H1 (cell line): ENCODE results near the gene STK36. TPM values are rescaled to one million over a fixed set of nuclear protein-coding genes. Genes with fewer than 3 reads are reported as not detected.

Experiments used
- BRCA1 ChIP-seq: IDR thresholded peaks from 2 replicates; pipeline ENCODE4 v1.6.1; 2012; ENCODE audit warnings: low read depth, low read length, improper control_type of control experiment
- CHD7 ChIP-seq: fragments of 300-600 bp; sonication (generic); IDR thresholded peaks from 2 replicates; pipeline ENCODE4 v1.7.1; 2012; ENCODE audit warnings: low read length, moderate library complexity, mild to moderate bottlenecking, inconsistent platforms; ENCODE audit not compliant: insufficient replicate concordance
- CTBP2 ChIP-seq: IDR thresholded peaks from 2 replicates; pipeline ENCODE4 v1.7.0; 2011; ENCODE audit warnings: borderline replicate concordance, mild to moderate bottlenecking, moderate library complexity, mixed read lengths, low read length; ENCODE audit not compliant: insufficient read depth, insufficient read length
- FOSL1 ChIP-seq: IDR thresholded peaks from 2 replicates; pipeline ENCODE4 v1.6.1; 2011; ENCODE audit warnings: mild to moderate bottlenecking, low read depth, low read length, moderate library complexity; ENCODE audit not compliant: insufficient read depth
- JUND ChIP-seq: IDR thresholded peaks from 2 replicates; pipeline ENCODE4 v1.6.1; 2011; ENCODE audit warnings: mild to moderate bottlenecking, improper control_type of control experiment, low read length
- POU5F1 ChIP-seq: IDR thresholded peaks from 2 replicates; pipeline ENCODE4 v1.6.1; 2011; ENCODE audit warnings: low read depth, mild to moderate bottlenecking, low read length, moderate library complexity
- SIX5 ChIP-seq: IDR thresholded peaks from 2 replicates; pipeline ENCODE4 v1.6.1; 2011; ENCODE audit warnings: mild to moderate bottlenecking, low read depth, low read length
- polyA plus RNA-seq, 7 experiments: library from polyadenylated mRNA; depleted of rRNA in 3 of 7; stranded (reverse) in 5 of 7; unstranded in 2 of 7; fragments of >200 nt in 5 of 7; fragments of 200-250 nt in 2 of 7; gene quantifications; 1 replicate in 5 of 7; 2 replicates in 1 of 7; 4 replicates in 1 of 7; pipeline versions ENCODE4 v1.2.1 to v1.2.3, GENCODE V29; 2011 to 2013; ENCODE audit warnings: missing spikeins in 2 of 7, mixed read lengths in 2 of 7
- total RNA-seq: library from RNA; stranded (reverse); fragmentation: NEBNext Ultra II Directional; extraction: Animal tissue kit (Norgen Biotek cat#: 25700); gene quantifications from 2 replicates; pipeline ENCODE4 v1.2.1, GENCODE V29; 2021
- TF ChIP-seq, protein P1 (sequence below), 3 experiments: IDR thresholded peaks; 1 replicate in 2 of 3; 2 replicates in 1 of 3; pipeline versions ENCODE4 v1.5.1 to v1.6.1; 2011; ENCODE audit warnings: low read length in 3 of 3, mild to moderate bottlenecking in 3 of 3, inconsistent platforms in 2 of 3, low read depth in 1 of 3, moderate library complexity in 1 of 3; ENCODE audit not compliant: insufficient read depth in 1 of 3; ENCODE audit errors: control extremely low read depth in 1 of 3

The STK36 gene
- total and polyA plus RNA-seq, 2 of the 8 experiments (the other 6 are each of a cell fraction or from before 2014, with no cell fraction given) = 41.4 to 57.6 TPM

GRCh38 chr2:218694405-218695145 lies 22.7 kb downstream of the STK36 start (continued):
- TF ChIP-seq CHD7 (no peak), CTBP2 (no peak), JUND (no peak), BRCA1 (no peak), POU5F1 (no peak), SIX5 (no peak), FOSL1 (no peak)
- TF ChIP-seq, protein P1, sequence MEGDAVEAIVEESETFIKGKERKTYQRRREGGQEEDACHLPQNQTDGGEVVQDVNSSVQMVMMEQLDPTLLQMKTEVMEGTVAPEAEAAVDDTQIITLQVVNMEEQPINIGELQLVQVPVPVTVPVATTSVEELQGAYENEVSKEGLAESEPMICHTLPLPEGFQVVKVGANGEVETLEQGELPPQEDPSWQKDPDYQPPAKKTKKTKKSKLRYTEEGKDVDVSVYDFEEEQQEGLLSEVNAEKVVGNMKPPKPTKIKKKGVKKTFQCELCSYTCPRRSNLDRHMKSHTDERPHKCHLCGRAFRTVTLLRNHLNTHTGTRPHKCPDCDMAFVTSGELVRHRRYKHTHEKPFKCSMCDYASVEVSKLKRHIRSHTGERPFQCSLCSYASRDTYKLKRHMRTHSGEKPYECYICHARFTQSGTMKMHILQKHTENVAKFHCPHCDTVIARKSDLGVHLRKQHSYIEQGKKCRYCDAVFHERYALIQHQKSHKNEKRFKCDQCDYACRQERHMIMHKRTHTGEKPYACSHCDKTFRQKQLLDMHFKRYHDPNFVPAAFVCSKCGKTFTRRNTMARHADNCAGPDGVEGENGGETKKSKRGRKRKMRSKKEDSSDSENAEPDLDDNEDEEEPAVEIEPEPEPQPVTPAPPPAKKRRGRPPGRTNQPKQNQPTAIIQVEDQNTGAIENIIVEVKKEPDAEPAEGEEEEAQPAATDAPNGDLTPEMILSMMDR (IDR thresholded peaks at IDR 0.05; ENCODE audit: control extremely low read depth in 1 of 3, insufficient read depth in 1 of 3, low read depth in 1 of 3, low read length in 3 of 3) = no peak
